T-cell (primary cell): ENCODE results near the gene FGGY. TPM values are rescaled to one million over a fixed set of nuclear protein-coding genes. Genes with fewer than 3 reads are reported as not detected.
A peak's percentile ranks its signal among the peaks of the same experiment; 100 is the strongest.

Experiments used
- ATAC-seq, 4 experiments: fragments of 200-7000 bp in 3 of 4; fragments of 150-1000 bp in 1 of 4; cut with Tn5 transposase; replicated peaks in 1 of 4; 1 replicate in 3 of 4; 2 replicates in 1 of 4; pipeline ENCODE4 v1.10.0; 2021; ENCODE audit warnings: moderate library complexity in 3 of 4, mild to moderate bottlenecking in 2 of 4, moderate number of reproducible peaks in 1 of 4
- CTCF ChIA-PET, 2 donors: fragments of 300-600 bp; sonication (Branson Sonifier 250); formaldehyde crosslinking; loops; one replicate each; lab custom pipeline; 2022; ENCODE audit warnings: antibody characterized with exemption in 2 of 2; lab: Charles Lee
- POLR2A ChIA-PET, 2 donors: fragments of 300-600 bp; sonication (Branson Sonifier 250); formaldehyde crosslinking; loops; one replicate each; lab custom pipeline; 2022; ENCODE audit warnings: antibody characterized with exemption in 2 of 2; lab: Charles Lee
- DNase-seq, 35 experiments: peaks; one replicate each; pipeline versions ENCODE4 v3.0.0 to v3.0.0-alpha.2; 2013 to 2023
- H3K27ac ChIP-seq: one replicate; pipeline ENCODE4 v1.5.1; 2013; ENCODE audit warnings: low read length
- H3K27me3 ChIP-seq, 2 experiments: replicated peaks in 1 of 2; 1 replicate in 1 of 2; 2 replicates in 1 of 2; pipeline versions ENCODE4 v1.6.1 to v1.7.0; 2013; ENCODE audit warnings: low read length in 1 of 2, mixed read lengths in 1 of 2; ENCODE audit not compliant: control insufficient read depth in 2 of 2, insufficient read depth in 2 of 2; ENCODE audit errors: extremely low read depth in 1 of 2
- H3K36me3 ChIP-seq, 2 donors: 1 replicate in 1 of 2; 2 replicates in 1 of 2; pipeline versions ENCODE4 v1.6.1 to v1.7.0; 2013; ENCODE audit warnings: low read length in 1 of 2; ENCODE audit not compliant: control insufficient read depth in 2 of 2, insufficient read depth in 1 of 2; ENCODE audit errors: extremely low read depth in 1 of 2
- H3K4me1 ChIP-seq, 2 experiments: 1 replicate in 1 of 2; 2 replicates in 1 of 2; pipeline versions ENCODE4 v1.6.1 to v1.7.0; 2013; ENCODE audit warnings: low read length in 2 of 2, mixed read lengths in 1 of 2; ENCODE audit not compliant: insufficient read depth in 2 of 2, control insufficient read depth in 1 of 2; ENCODE audit errors: extremely low read depth in 1 of 2
- H3K4me3 ChIP-seq, 2 donors: 1 replicate in 1 of 2; 2 replicates in 1 of 2; pipeline versions ENCODE4 v1.5.1 to v1.7.0; 2013; ENCODE audit warnings: mild to moderate bottlenecking in 2 of 2, low read length in 1 of 2, moderate library complexity in 1 of 2; ENCODE audit not compliant: control insufficient read depth in 1 of 2; ENCODE audit errors: extremely low read depth in 1 of 2
- H3K9me3 ChIP-seq: 2 replicates; pipeline ENCODE4 v1.7.0; 2013
- H3K27ac Mint-ChIP-seq, 2 donors: one replicate each; pipeline ENCODE4 v1.8.0; 2020 to 2021; ENCODE audit warnings: mild to moderate bottlenecking in 2 of 2, mixed read lengths in 2 of 2
- H3K27me3 Mint-ChIP-seq, 2 donors: one replicate each; pipeline ENCODE4 v1.8.0; 2021 to 2022; ENCODE audit warnings: mixed read lengths in 2 of 2
- H3K36me3 Mint-ChIP-seq: one replicate; pipeline ENCODE4 v1.8.0; 2021; ENCODE audit warnings: mixed read lengths
- H3K4me1 Mint-ChIP-seq, 3 donors: one replicate each; pipeline ENCODE4 v1.8.0; 2020 to 2022; ENCODE audit warnings: mixed read lengths in 3 of 3, mild to moderate bottlenecking in 1 of 3
- H3K4me3 Mint-ChIP-seq, 3 donors: one replicate each; pipeline ENCODE4 v1.8.0; 2020 to 2022; ENCODE audit warnings: mild to moderate bottlenecking in 3 of 3, mixed read lengths in 3 of 3, moderate library complexity in 3 of 3
- H3K9me3 Mint-ChIP-seq, 3 donors: one replicate each; pipeline ENCODE4 v1.8.0; 2020 to 2022; ENCODE audit warnings: mixed read lengths in 3 of 3
- WGBS: methylation state at CpG from one replicate; pipeline ENCODE4 v1.1.5; 2013; ENCODE audit warnings: missing lambda C conversion rate; ENCODE audit not compliant: insufficient coverage; 5-methylcytosine and 5-hydroxymethylcytosine counted together
- total RNA-seq, 35 experiments: library from RNA in 6 of 35; stranded (reverse) in 6 of 35; fragments of 120-200 nt in 1 of 35; gene quantifications; one replicate each; pipeline versions ENCODE4 v1.2.1 to v1.2.4 and lab custom pipeline; 2013 to 2026

Gene FGGY
- total RNA-seq, 5 donors from 2014 or later (not counting 1 experiment from before 2014, with no cell fraction given): 7.8 to 21.7 (median 12.6) TPM

GRCh38 chr1:59322814-59323213 lies 25.9 kb downstream of the FGGY start:
- peaks cover 0 to 4% (median 0%) of the 10 kb centered on the region in 3 donors for H3K9me3 Mint-ChIP-seq

GRCh38 chr1:59323879-59324278 lies 27.0 kb downstream of the FGGY start:
- peaks cover 0 to 4% (median 0%) of the 10 kb centered on the region in 3 donors for H3K9me3 Mint-ChIP-seq
- Histone ChIP-seq H3K36me3 (no peaks in the 10 kb centered on the region), H3K4me3 (no peak overlapping the region), H3K4me1 (no peaks in the 10 kb centered on the region), H3K9me3 (no peaks in the 10 kb centered on the region), H3K27me3 (no peaks in the 10 kb centered on the region), H3K27ac (no peak overlapping the region)
- DNase-seq (no peak), ATAC-seq (no peak)
- H3K36me3 Mint-ChIP-seq: peaks cover 15% of the 10 kb centered on the region
- peaks cover 10 to 16% (median 12%) of the 10 kb centered on the region in 3 donors for H3K4me1 Mint-ChIP-seq
- H3K27ac Mint-ChIP-seq: no peak overlapping the region
- ChIA-PET CTCF (no interaction called here), POLR2A (no interaction called here)
- H3K4me3 Mint-ChIP-seq: no peak overlapping the region
- WGBS: 100% methylated on average over 3 of the region's 3 CpGs
- H3K27me3 Mint-ChIP-seq: no peaks in the 10 kb centered on the region

More at GRCh38 chr1:59322814-59323213, 25.9 kb downstream of the FGGY start:
- CTCF ChIA-PET: no interaction called here
- H3K4me1 ChIP-seq: peaks cover 0 to under 1% of the 10 kb centered on the region in 2 experiments
- WGBS: no CpG with 5 or more reads among the region's 2 CpGs
- Mint-ChIP-seq H3K27me3 (no peaks in the 10 kb centered on the region), H3K36me3 (peaks cover 15% of the 10 kb centered on the region), H3K27ac (no peak overlapping the region), H3K4me1 (peaks cover 3 to 7% (median 4%) of the 10 kb centered on the region in 3 donors), H3K4me3 (no peak overlapping the region)
- H3K4me3 ChIP-seq: no peak overlapping the region
- H3K27me3 ChIP-seq: no peaks in the 10 kb centered on the region
- H3K27ac ChIP-seq: no peak overlapping the region
- H3K36me3 ChIP-seq: no peaks in the 10 kb centered on the region
- H3K9me3 ChIP-seq: no peaks in the 10 kb centered on the region
- no peak for DNase-seq
- POLR2A ChIA-PET: no interaction called here
- ATAC-seq: no peak

GRCh38 chr1:59328353-59328752 lies 31.5 kb downstream of the FGGY start:
- ChIA-PET POLR2A (no interaction called here), CTCF (interaction anchor here in 1 of 2 donors (0.8 kb wide), 1 partner anchor 85 kb away, joined by 3 read pairs; no protein-coding TSS in a partner anchor)
- no CpG with 5 or more reads among the region's 2 CpGs for WGBS
- peak overlapping the region in 2 of 3 donors; percentile 5 to 10 for H3K4me3 Mint-ChIP-seq
- ATAC-seq: no peak
- H3K4me1 Mint-ChIP-seq: peaks cover 21 to 26% (median 22%) of the 10 kb centered on the region in 3 donors
- Histone ChIP-seq H3K9me3 (no peaks in the 10 kb centered on the region), H3K27ac (no peak overlapping the region), H3K36me3 (no peaks in the 10 kb centered on the region), H3K4me3 (no peak overlapping the region), H3K27me3 (no peaks in the 10 kb centered on the region), H3K4me1 (peaks cover 2% of the 10 kb centered on the region in 2 experiments)
- no peaks in the 10 kb centered on the region for H3K27me3 Mint-ChIP-seq
- no peak for DNase-seq
- peaks cover 0 to 4% (median 0%) of the 10 kb centered on the region in 3 donors for H3K9me3 Mint-ChIP-seq
- peaks cover 15% of the 10 kb centered on the region for H3K36me3 Mint-ChIP-seq
- peak overlapping the region; percentile 68 to 82 for H3K27ac Mint-ChIP-seq

- Histone ChIP-seq H3K9me3 (no peaks in the 10 kb centered on the region), H3K36me3 (no peaks in the 10 kb centered on the region), H3K4me3 (no peak overlapping the region), H3K27ac (no peak overlapping the region), H3K27me3 (no peaks in the 10 kb centered on the region), H3K4me1 (peaks cover 2 to 6% of the 10 kb centered on the region in 2 experiments)
- 84% methylated on average over 3 of the region's 4 CpGs for WGBS
- Mint-ChIP-seq H3K4me3 (no peak overlapping the region), H3K27me3 (no peaks in the 10 kb centered on the region), H3K36me3 (peaks cover 9% of the 10 kb centered on the region), H3K9me3 (peaks cover 0 to 4% (median 0%) of the 10 kb centered on the region in 3 donors), H3K4me1 (peaks cover 28 to 30% (median 30%) of the 10 kb centered on the region in 3 donors), H3K27ac (no peak overlapping the region)
- POLR2A ChIA-PET: no interaction called here
- ATAC-seq (no peak), DNase-seq (no peak)
- CTCF ChIA-PET: interaction anchor here in 1 of 2 donors (0.7 kb wide), 1 partner anchor 50 kb away, joined by 4 read pairs; no protein-coding TSS in a partner anchor
These were observed 32.6 kb downstream of the FGGY start for GRCh38 chr1:59329412-59330053.

- no peaks in the 10 kb centered on the region for H3K27me3 ChIP-seq
- no peak for DNase-seq
- H3K36me3 ChIP-seq: no peaks in the 10 kb centered on the region
- no peaks in the 10 kb centered on the region for H3K9me3 ChIP-seq
- H3K9me3 Mint-ChIP-seq: no peaks in the 10 kb centered on the region
- no peak overlapping the region for H3K27ac Mint-ChIP-seq
- no peaks in the 10 kb centered on the region for H3K36me3 Mint-ChIP-seq
- no peaks in the 10 kb centered on the region for H3K27me3 Mint-ChIP-seq
- peaks cover 28 to 30% (median 30%) of the 10 kb centered on the region in 3 donors for H3K4me1 Mint-ChIP-seq
- H3K4me3 Mint-ChIP-seq: no peak overlapping the region
- H3K4me3 ChIP-seq: no peak overlapping the region
- POLR2A ChIA-PET: no interaction called here
- peaks cover 2 to 6% of the 10 kb centered on the region in 2 experiments for H3K4me1 ChIP-seq
- no peak for ATAC-seq
- 100% methylated on average over 2 of the region's 5 CpGs for WGBS
- no peak overlapping the region for H3K27ac ChIP-seq
- CTCF ChIA-PET: no interaction called here
These were observed 35.1 kb downstream of the FGGY start for GRCh38 chr1:59331686-59332620.

GRCh38 chr1:59332983-59333382 lies 36.1 kb downstream of the FGGY start:
- Histone ChIP-seq H3K27ac (no peak overlapping the region), H3K27me3 (no peaks in the 10 kb centered on the region), H3K9me3 (no peaks in the 10 kb centered on the region), H3K36me3 (no peaks in the 10 kb centered on the region), H3K4me1 (peaks cover 2 to 6% of the 10 kb centered on the region in 2 experiments), H3K4me3 (no peak overlapping the region)
- no peak for DNase-seq
- H3K36me3 Mint-ChIP-seq: no peaks in the 10 kb centered on the region
- CTCF ChIA-PET: no interaction called here
- no peaks in the 10 kb centered on the region for H3K27me3 Mint-ChIP-seq
- no peaks in the 10 kb centered on the region for H3K9me3 Mint-ChIP-seq
- peak overlapping the region; percentile 53 to 57 for H3K27ac Mint-ChIP-seq
- POLR2A ChIA-PET: no interaction called here
- H3K4me1 Mint-ChIP-seq: peaks cover 23 to 27% (median 26%) of the 10 kb centered on the region in 3 donors
- no peak overlapping the region for H3K4me3 Mint-ChIP-seq
- ATAC-seq: peak in 2 of 4 experiments; percentile 41 to 78
